IgD-negative memory B cell (primary cell): Measurements from ENCODE around the gene RAB11FIP5. TPM values are rescaled to one million over a fixed set of nuclear protein-coding genes. Genes with fewer than 3 reads are reported as not detected.

Experiments
- H3K27ac Mint-ChIP-seq, 3 donors: one replicate each; pipeline ENCODE4 v1.8.0; 2020 to 2022; ENCODE audit warnings: mild to moderate bottlenecking in 3 of 3, mixed read lengths in 3 of 3, moderate library complexity in 1 of 3
- H3K27me3 Mint-ChIP-seq: one replicate; pipeline ENCODE4 v1.8.0; 2021; ENCODE audit warnings: mixed read lengths
- H3K36me3 Mint-ChIP-seq: one replicate; pipeline ENCODE4 v1.8.0; 2020; ENCODE audit warnings: mild to moderate bottlenecking, mixed read lengths
- H3K4me1 Mint-ChIP-seq, 3 donors: one replicate each; pipeline ENCODE4 v1.8.0; 2020 to 2022; ENCODE audit warnings: mixed read lengths in 3 of 3, mild to moderate bottlenecking in 1 of 3
- H3K4me3 Mint-ChIP-seq, 4 donors: one replicate each; pipeline ENCODE4 v1.8.0; 2020 to 2022; ENCODE audit warnings: mild to moderate bottlenecking in 4 of 4, mixed read lengths in 4 of 4, moderate library complexity in 3 of 4
- H3K9me3 Mint-ChIP-seq, 3 donors: one replicate each; pipeline ENCODE4 v1.8.0; 2020 to 2021; ENCODE audit warnings: mixed read lengths in 3 of 3, mild to moderate bottlenecking in 1 of 3
- polyA plus RNA-seq: library from polyadenylated mRNA; unstranded; fragments of 300-500 nt; fragmentation: Illumina TruSeq; gene quantifications from one replicate; pipeline ENCODE4 v1.2.3, GENCODE V29; 2021

RAB11FIP5 gene
- polyA plus RNA-seq, 1 donor from 2014 or later: 4.8 TPM

- no peaks in the 10 kb centered on the region for H3K9me3 Mint-ChIP-seq
Observed at GRCh38 chr2:73031095-73031678, 81.6 kb downstream of the RAB11FIP5 start.

DNA sequence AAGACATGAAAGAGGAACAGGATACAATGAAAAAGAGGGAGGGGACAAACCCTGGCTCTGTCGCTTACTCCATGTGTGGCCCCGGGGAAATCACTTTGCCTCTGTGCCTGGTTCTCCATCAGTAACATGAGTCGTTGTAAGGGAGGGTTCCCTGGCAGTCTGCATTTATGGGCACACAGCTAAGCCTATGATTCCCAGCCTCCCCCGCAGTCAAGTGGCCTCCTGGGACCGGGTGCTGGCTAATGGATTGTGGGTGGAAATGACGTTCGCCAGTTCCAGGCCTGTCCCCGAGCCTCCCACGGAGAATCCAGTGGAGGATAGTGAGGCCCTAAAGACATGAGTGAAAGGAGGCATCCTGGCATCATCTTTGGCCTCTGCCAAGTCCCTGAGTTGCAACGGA is 83.9 kb downstream of the RAB11FIP5 start:
- peaks cover 0 to 5% (median 4%) of the 10 kb centered on the region in 3 donors for H3K4me1 Mint-ChIP-seq
- no peaks in the 10 kb centered on the region for H3K9me3 Mint-ChIP-seq
- H3K27me3 Mint-ChIP-seq: no peaks in the 10 kb centered on the region
- H3K4me3 Mint-ChIP-seq: no peak overlapping the region
- no peak overlapping the region for H3K27ac Mint-ChIP-seq
- peaks cover 3% of the 10 kb centered on the region for H3K36me3 Mint-ChIP-seq

More at GRCh38 chr2:73031095-73031678, 81.6 kb downstream of the RAB11FIP5 start:
- no peaks in the 10 kb centered on the region for H3K27me3 Mint-ChIP-seq
- peaks cover 0 to 5% (median 5%) of the 10 kb centered on the region in 3 donors for H3K4me1 Mint-ChIP-seq
- H3K36me3 Mint-ChIP-seq: peaks cover 3% of the 10 kb centered on the region
- peak overlapping the region in 1 of 3 donors; percentile 14 for H3K27ac Mint-ChIP-seq
- no peak overlapping the region for H3K4me3 Mint-ChIP-seq

DNA sequence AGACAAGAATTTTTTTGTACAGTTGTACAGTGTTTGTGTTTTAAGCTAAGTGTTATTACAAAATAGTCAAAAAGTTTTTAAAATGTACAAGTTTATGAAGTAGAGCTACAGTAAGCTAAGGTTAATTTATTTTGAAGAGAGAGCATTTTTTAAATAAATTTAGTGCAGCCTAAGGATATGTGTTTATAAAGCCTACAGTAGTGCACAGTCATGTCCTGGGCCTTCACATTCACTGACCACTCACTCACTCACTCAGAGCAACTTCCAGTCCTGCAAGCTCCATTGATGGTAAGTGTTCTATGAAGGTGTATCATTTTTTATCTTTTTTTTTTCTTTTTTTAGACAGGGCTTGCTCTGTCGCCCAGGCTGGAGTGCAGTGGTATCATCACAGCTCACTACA is 85.4 kb downstream of the RAB11FIP5 start:
- no peaks in the 10 kb centered on the region for H3K27me3 Mint-ChIP-seq
- H3K9me3 Mint-ChIP-seq: no peaks in the 10 kb centered on the region
- no peak overlapping the region for H3K4me3 Mint-ChIP-seq
- H3K27ac Mint-ChIP-seq: no peak overlapping the region
- H3K36me3 Mint-ChIP-seq: peaks cover 3% of the 10 kb centered on the region
- peaks cover 0 to 1% (median 0%) of the 10 kb centered on the region in 3 donors for H3K4me1 Mint-ChIP-seq

DNA sequence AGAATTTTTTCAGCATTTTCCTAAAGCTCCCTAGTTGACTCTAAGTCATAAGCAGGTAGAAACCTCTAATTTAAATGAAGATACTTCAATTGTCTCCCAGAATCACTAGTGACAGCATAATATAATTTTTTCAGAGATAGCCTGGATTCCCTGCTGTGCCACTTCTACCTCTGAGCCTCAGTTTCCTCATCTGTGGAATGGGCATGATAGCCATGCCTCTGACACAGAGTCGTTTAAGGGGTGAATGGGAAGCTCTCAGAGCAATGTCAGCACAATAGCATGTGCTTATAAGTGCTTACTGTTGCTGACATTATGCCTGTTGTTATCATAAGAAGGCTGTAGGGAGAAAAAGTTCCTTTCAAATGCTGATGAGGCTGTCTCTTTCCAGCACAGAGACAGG is 89.3 kb downstream of the RAB11FIP5 start:
- Mint-ChIP-seq H3K36me3 (peaks cover under 1% of the 10 kb centered on the region), H3K27ac (no peak overlapping the region), H3K9me3 (no peaks in the 10 kb centered on the region), H3K4me1 (no peaks in the 10 kb centered on the region), H3K27me3 (no peaks in the 10 kb centered on the region), H3K4me3 (no peak overlapping the region)

Other genes with a start within 250 kb of the RAB11FIP5 start
- gene SPR, start 225.5 kb downstream of the RAB11FIP5 start, polyA plus RNA-seq: not detected
- not detected for gene EMX1, start 195.4 kb downstream of the RAB11FIP5 start, polyA plus RNA-seq
- 2.8 TPM for gene SFXN5, start 41.2 kb downstream of the RAB11FIP5 start, polyA plus RNA-seq
- not detected for gene NOTO, start 89.6 kb upstream of the RAB11FIP5 start, polyA plus RNA-seq
- gene SMYD5, start 101.3 kb upstream of the RAB11FIP5 start, polyA plus RNA-seq: 27.4 TPM
- gene PRADC1, start 120.3 kb upstream of the RAB11FIP5 start, polyA plus RNA-seq: 12.4 TPM
- gene CCT7, start 121.4 kb upstream of the RAB11FIP5 start, polyA plus RNA-seq: 242 TPM
- gene FBXO41, start 171.5 kb upstream of the RAB11FIP5 start, polyA plus RNA-seq: 3.8 TPM
- gene EGR4, start 180.6 kb upstream of the RAB11FIP5 start, polyA plus RNA-seq: 0.26 TPM